ENCODE results near the gene C16orf92.
"Not testable (repeated sequence)": the region's sequence is repeated elsewhere in the genome, so short reads cannot be mapped to it uniquely, and the experiment has no call there.

- TF ChIP-seq CTCF (conservative IDR thresholded peaks at IDR 0.05; ENCODE audit: low read length); EZH2phosphoT487 (IDR thresholded peaks at IDR 0.05; ENCODE audit: borderline replicate concordance): not testable (repeated sequence)
Measured at GRCh38 chr16:30012598-30012997, 10.4 kb upstream of the C16orf92 start.

All from Loucy (cell line).